NCI-H748 treated with DMSO at 0.1 percent for 48 hours (cell line): Measurements from ENCODE around the gene RABEP1.

Experiments used
- DNase-seq: peaks from one replicate; lab custom pipeline; 2025; lab: John Stamatoyannopoulos, UW

Gene RABEP1

GRCh38 chr17:5269241-5269960, 12.7 kb upstream of the RABEP1 start:
- no peak for DNase-seq

GRCh38 chr17:5272322-5272721, 9.8 kb upstream of the RABEP1 start:
- DNase-seq = no peak

DNA sequence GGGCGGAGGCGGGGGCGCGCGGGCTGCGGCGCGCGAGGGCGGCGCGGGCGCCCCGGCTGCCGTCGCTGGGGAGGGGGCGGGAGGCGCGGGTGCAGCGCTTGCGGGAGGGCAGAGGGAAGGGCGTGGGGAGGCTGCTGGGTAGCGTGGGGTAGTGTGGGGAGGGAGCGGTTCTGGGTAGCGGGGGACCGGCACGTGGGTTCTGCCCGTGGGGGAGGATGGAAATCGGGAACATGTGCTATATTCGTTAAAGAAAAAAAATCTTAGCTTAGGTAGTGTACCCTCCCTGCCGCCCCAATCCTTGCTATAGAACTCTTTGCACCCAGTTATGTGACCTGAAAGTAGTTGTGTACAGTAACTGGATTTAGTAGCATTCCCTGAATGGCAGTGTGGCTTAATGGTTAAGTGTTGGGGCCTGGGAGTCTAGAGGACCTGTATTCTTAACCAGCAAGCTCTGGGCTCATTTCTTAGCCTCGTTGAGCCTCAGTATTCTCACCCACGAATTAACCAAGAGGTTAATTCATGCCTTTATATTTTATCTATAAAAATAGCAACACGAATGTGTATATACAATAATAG, 646 bp downstream of the RABEP1 start:
- DNase-seq = peak; percentile 10

GRCh38 chr17:5283571-5284315, 1.7 kb downstream of the RABEP1 start:
- DNase-seq = no peak

DNA sequence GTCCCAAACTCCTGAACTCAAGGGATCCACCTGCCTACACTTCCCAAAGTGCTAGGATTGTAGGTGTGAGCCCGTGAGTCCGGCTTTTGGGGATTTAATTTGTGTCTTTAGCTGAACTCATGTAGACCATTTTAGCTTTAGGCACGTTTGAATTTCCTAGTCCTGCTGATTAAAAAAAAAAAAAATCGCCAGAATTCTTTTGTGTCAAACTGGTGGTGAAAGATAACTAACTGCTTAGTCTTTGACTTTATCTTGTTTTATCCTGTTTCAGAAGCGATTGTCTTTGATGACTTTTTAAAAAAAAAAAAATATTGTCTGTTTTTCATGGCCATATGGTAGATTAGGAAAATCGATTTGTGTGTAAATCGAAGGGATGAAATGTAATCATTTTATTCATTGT, 2.6 kb downstream of the RABEP1 start:
- DNase-seq = no peak

GRCh38 chr17:5286846-5287245, 4.8 kb downstream of the RABEP1 start:
- no peak for DNase-seq

DNA sequence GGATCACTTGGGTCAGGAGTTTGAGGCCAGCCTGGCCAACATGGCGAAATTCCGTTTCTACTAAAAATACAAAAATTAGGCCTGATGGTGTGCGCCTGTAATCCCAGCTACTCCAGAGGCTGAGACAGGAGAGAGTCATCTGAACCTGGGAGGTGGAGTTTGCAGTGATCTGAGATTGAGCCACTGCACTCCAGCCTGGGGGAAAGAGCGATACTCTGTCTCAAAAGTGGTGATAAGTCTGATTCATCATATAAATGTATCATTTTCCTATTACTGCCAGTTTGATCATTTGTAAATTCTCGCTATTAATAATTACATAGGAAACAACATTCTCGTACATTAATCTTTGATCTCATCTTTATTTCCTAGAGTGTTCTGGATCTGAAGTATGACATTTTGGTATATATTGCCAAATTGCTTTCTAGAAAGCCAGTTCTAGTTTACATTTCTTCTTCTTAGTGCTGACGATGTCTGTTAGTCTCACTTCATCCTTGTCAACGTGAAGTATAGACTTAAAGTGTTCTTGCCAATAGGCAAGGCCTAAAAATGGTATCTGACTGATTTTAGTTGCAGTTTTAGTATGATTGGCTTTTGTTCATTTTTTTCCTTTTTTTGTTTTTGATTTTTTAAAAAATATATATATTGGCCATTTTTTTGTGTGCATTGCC, 9.7 kb downstream of the RABEP1 start:
- no peak for DNase-seq

GRCh38 chr17:5297245-5297644, 15.2 kb downstream of the RABEP1 start:
- no peak for DNase-seq

GRCh38 chr17:5299383-5299782, 17.3 kb downstream of the RABEP1 start:
- DNase-seq = no peak

DNA sequence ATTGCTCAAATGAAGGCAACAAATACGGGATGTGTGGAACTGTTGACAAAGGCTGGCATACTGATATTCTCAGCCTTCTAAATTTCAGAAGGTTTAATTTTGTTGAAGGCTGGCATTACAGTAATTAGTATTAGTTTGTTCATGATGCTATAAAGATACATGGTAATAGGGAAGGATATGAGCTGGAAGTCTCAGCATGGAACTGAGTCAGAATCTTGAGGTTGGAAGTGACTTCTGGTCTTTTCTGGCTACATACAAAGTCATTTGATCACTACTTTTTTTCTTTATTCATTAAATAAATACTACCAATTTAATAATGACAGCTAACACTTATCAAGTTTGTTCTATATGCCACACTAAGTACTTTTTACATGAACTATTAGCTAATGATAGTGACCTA, 22.6 kb downstream of the RABEP1 start:
- DNase-seq = no peak

DNA sequence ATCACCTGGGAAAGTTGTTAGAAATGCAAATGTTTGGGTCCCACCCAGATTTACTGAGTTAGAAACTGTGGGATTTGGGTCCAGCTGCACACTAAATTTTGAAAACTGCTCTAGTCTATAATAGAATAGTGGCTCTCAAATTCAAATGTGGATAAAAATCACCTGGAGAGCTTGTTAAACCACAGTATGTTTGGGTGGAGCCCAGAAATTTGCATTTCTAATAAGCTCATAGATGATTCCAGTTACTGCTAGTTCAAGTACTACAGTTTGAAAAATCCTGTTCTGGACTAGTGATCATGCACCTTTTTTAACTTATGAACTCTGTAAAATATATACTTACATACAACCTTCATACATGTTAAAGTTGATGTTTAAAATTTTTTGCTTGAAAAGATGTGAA, 27.8 kb downstream of the RABEP1 start:
- no peak for DNase-seq

- no peak for DNase-seq
These were observed 43.8 kb downstream of the RABEP1 start for GRCh38 chr17:5325851-5326250.

GRCh38 chr17:5329784-5330557, 47.9 kb downstream of the RABEP1 start:
- DNase-seq = no peak

GRCh38 chr17:5330981-5331380, 48.9 kb downstream of the RABEP1 start:
- no peak for DNase-seq

DNA sequence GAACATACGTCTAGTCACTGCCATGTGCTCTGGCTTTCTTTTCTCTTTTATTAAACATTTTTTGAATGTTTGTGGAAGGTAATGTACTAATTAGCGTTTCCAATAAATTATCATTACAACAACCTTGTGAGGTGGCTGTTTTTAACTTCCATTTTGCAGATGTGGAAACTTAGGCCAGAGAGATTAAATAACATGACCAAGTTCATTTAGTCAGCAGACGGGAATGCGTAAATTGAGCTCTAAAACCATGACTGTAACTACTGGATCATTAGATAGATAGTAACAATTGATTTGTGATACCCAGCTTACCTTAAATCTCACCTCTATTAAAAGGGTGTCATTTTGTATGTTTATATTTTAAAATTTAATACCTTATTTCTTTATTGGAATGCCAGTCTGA, 49.4 kb downstream of the RABEP1 start:
- no peak for DNase-seq

DNA sequence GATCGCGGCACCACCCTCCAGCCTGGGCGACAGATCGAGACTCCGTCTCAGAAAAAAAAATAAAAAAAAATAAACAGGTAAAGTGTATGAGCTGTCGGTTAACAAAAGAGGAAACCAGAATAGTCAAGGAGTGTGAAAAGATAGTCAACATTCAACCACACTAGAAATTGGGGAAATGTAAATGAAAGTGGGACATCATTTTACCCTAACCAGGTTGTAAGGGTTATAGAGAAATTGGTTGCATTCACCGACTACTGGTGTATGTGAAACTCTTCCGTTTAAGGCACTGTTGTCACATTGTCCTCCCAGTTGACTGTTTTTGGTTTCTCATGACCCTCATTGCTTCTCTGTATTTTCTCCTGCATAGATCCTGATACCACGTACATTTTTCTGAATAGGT, 62.8 kb downstream of the RABEP1 start:
- no peak for DNase-seq

DNA sequence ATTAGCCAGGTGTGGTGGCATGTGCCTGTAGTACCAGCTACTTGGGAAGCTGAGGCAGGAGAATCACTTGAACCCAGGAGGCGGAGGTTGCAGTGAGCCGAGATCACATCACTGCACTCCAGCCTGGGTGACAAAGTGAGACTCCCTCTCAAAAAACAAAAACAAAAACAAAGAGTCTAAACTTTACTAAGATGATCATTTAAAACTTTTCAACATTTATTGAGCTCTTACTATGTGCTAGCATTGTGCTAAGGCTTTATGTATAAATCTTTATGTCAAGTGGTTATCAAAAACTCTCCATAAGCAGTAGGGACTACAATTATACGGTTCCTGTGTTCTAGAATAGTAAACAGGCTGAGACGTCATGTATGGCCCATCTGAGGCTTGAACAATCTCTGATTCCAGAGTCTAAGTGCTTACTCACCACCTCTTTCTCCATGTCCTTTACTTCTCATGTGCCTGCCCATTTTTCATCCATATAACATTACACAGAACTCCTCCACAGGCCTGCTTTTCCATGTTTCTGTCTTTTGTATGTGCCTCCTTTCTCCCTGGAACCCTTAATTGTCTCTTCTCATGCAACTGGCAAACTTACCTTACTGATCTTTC, 70.7 kb downstream of the RABEP1 start:
- DNase-seq = no peak

- DNase-seq = no peak
These were observed 72.2 kb downstream of the RABEP1 start for GRCh38 chr17:5354310-5354709.

DNA sequence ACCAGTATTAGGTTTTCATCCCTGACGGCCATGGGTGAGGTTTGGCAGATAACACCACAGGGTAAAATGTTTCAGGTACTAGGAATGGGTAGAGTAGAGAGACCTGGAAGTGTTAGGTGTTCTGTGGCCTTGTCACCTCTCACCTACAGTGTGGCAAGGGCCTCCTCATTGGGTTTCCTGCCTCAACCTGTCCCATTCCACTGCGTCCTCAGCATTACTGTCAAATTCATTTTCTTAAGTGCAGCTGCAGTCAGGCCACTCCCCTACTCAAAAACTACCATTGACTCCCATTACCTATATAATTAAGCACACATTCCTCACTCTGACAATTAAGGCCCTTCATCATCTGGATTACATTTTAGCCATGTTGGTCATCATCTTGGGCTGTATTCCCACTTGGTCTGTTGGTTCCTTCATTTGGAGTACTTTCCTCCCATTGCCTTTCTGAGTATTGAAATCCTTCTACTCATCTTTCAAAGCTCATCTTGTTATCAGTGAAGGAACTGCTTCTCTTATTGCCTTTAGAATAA, 72.9 kb downstream of the RABEP1 start:
- no peak for DNase-seq

DNA sequence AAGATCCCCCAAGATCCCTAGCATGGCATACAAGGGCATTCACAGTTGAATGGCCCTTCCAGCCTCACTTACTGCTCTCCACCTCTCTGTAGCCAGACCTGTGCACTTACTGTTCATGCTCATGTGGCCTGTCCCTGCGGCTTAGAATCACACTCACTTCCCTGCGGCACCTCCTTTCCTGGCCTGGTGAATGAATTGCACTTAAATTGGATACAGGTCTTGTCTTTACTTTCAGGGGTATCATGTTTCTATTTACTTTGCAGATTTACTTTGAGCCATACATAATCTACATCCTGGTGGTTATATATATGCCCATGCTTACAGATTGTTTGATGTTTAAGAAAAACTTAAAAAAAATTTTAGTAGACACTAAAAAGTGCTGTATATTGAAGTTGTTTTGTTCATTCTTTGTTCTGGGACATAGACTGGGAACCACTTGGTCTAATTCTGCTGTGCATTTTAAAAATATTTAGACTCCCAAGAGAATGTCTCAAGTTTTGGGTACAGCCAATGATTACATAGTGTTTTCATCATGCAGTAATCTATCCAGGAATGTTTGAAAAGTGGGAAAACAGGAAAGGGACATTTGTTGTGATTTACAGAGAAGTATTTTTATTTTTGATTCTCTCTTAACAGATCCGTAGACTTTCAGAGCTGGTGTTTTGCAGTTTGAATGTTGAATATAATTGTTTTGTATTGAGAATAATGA, 73.5 kb downstream of the RABEP1 start:
- peak; percentile 7 for DNase-seq

- no peak for DNase-seq
These were observed 79.3 kb downstream of the RABEP1 start for GRCh38 chr17:5361426-5361825.
